ENCODE measurements around the gene ITPRIP.

DNA sequence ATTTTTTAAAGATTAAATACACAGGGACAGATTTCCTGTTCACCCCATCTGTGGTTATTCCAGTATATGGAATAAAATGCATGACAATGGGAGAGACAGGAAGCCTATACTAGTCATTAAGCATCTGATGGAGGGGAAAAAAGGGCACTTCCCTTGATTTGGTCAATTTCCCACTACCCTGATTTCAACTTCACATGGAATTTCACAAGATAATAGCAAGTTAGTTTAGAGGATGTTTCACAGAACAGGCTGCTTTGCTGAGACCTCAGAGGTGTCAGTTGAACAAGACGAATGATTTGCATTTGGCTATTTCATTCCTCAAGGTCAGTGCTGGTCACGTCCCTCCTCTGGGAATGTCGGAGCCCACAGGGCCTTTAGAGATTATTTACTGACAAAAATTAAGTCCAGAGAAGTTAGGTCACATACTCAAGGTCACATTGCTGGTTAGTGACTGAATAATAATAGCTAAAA lies 4.7 kb upstream of the ITPRIP start:
- TF ChIP-seq CTCF (IDR thresholded peaks at IDR 0.05) (no peak), EP300 (IDR thresholded peaks at IDR 0.05) (no peak), POLR2AphosphoS5 (IDR thresholded peaks at IDR 0.05) (no peak)

Data from gastroesophageal sphincter (tissue), 3 donors.